ENCODE measurements around the gene PDE8B. TPM values are rescaled to one million over a fixed set of nuclear protein-coding genes. Genes with fewer than 3 reads are reported as not detected.

PDE8B gene
- total and polyA plus RNA-seq, 4 donors = 0.19 to 0.82 (median 0.49) TPM

DNA sequence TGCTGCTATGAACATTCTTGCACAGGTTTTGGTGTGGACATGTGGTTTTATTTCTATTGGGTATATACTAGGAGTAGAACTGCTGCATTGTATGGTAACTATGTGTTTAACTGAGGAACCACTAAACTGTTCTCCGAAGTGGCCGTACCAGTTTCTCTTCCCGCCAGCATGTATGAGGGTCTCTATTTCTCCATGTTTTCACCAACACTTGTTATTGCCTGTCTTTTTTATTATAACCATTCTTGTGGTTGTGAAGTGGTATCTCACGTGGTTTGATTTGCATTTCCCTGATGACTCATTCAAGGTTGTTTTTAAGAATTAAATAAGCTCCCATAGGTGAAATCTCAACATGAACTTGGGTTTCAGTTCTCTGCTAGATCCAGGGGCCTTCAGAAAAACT, 19.4 kb downstream of the PDE8B start (continued):
- TF ChIP-seq, protein P1, sequence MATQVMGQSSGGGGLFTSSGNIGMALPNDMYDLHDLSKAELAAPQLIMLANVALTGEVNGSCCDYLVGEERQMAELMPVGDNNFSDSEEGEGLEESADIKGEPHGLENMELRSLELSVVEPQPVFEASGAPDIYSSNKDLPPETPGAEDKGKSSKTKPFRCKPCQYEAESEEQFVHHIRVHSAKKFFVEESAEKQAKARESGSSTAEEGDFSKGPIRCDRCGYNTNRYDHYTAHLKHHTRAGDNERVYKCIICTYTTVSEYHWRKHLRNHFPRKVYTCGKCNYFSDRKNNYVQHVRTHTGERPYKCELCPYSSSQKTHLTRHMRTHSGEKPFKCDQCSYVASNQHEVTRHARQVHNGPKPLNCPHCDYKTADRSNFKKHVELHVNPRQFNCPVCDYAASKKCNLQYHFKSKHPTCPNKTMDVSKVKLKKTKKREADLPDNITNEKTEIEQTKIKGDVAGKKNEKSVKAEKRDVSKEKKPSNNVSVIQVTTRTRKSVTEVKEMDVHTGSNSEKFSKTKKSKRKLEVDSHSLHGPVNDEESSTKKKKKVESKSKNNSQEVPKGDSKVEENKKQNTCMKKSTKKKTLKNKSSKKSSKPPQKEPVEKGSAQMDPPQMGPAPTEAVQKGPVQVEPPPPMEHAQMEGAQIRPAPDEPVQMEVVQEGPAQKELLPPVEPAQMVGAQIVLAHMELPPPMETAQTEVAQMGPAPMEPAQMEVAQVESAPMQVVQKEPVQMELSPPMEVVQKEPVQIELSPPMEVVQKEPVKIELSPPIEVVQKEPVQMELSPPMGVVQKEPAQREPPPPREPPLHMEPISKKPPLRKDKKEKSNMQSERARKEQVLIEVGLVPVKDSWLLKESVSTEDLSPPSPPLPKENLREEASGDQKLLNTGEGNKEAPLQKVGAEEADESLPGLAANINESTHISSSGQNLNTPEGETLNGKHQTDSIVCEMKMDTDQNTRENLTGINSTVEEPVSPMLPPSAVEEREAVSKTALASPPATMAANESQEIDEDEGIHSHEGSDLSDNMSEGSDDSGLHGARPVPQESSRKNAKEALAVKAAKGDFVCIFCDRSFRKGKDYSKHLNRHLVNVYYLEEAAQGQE (IDR thresholded peaks at IDR 0.05) = no peak
- TF ChIP-seq FOXA2 (IDR thresholded peaks at IDR 0.05) (no peak), FOXA1 (IDR thresholded peaks at IDR 0.05) (no peak), YY1 (IDR thresholded peaks at IDR 0.05) (no peak)

DNA sequence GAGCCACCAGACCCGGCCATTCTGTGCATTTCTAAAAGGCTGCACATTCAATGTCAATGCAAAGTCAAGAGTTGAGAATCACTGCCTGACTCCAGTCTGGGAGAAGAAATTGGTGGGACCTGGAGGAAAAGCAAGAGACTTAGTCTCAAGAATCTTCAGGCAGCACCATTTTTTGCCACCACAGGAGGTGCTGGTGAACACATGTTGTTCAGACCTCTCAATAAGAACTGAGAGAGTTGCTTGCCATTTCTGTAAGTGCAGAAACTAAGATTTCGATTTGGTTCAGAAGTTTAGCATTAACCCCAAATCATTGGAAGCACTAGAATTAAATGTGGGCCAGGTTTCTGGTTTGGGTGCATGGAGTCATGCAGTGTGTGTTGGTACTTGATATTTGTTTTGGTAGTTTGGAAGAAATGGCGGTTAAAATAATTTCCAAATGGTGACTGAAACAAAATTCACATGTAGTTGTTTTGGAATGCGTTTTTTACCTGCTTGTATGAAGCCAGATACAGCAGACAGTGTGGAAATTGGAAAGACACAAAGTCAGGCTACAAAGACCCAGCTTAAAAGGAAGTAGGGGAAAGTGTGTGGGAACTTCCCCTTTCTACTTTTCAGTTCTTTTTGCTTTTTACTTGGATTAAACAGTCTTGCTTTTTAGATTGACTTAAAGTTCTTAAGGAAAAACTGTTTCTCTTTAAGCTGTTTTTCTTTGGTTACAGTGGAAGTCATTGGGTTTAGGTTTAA, 20.4 kb downstream of the PDE8B start:
- Histone ChIP-seq H3K4me3 (ENCODE audit: low read depth in 1 of 3, low read length in 3 of 3) (no peak overlapping the region), H3K9ac (ENCODE audit: low read depth in 1 of 2, low read length in 2 of 2) (no peak overlapping the region), H3K27me3 (ENCODE audit: control insufficient read depth in 4 of 4, insufficient read depth in 4 of 4, low read length in 3 of 4) (peaks cover 0 to 2% (median 0%) of the 10 kb centered on the region in 4 donors), H3K4me1 (ENCODE audit: control insufficient read depth in 4 of 4, insufficient read depth in 4 of 4, low read length in 3 of 4) (no peaks in the 10 kb centered on the region), H3K9me3 (ENCODE audit: control insufficient read depth in 4 of 4, low read length in 3 of 4) (no peaks in the 10 kb centered on the region), H3K36me3 (ENCODE audit: control insufficient read depth in 4 of 4, insufficient read depth in 3 of 4, low read depth in 1 of 4, low read length in 3 of 4) (no peaks in the 10 kb centered on the region), H3K27ac (ENCODE audit: low read depth in 1 of 2, low read length in 2 of 2) (no peak overlapping the region)
- 88% methylated on average over 4 of the region's 4 CpGs for WGBS
- no peak for TF ChIP-seq RAD21 (IDR thresholded peaks at IDR 0.05)
- no peak for TF ChIP-seq NR2F2 (IDR thresholded peaks at IDR 0.05)
- no peak for TF ChIP-seq JUND (IDR thresholded peaks at IDR 0.05)
- TF ChIP-seq, protein P2, sequence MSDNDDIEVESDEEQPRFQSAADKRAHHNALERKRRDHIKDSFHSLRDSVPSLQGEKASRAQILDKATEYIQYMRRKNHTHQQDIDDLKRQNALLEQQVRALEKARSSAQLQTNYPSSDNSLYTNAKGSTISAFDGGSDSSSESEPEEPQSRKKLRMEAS (IDR thresholded peaks at IDR 0.05) = no peak
- no peak for TF ChIP-seq RXRA (IDR thresholded peaks at IDR 0.05)
- no peak for TF ChIP-seq HNF4G (IDR thresholded peaks at IDR 0.05)
- TF ChIP-seq HNF4A (conservative IDR thresholded peaks at IDR 0.05) = no peak
- TF ChIP-seq TAF1 (conservative IDR thresholded peaks at IDR 0.05) = no peak
- TF ChIP-seq, protein P3, sequence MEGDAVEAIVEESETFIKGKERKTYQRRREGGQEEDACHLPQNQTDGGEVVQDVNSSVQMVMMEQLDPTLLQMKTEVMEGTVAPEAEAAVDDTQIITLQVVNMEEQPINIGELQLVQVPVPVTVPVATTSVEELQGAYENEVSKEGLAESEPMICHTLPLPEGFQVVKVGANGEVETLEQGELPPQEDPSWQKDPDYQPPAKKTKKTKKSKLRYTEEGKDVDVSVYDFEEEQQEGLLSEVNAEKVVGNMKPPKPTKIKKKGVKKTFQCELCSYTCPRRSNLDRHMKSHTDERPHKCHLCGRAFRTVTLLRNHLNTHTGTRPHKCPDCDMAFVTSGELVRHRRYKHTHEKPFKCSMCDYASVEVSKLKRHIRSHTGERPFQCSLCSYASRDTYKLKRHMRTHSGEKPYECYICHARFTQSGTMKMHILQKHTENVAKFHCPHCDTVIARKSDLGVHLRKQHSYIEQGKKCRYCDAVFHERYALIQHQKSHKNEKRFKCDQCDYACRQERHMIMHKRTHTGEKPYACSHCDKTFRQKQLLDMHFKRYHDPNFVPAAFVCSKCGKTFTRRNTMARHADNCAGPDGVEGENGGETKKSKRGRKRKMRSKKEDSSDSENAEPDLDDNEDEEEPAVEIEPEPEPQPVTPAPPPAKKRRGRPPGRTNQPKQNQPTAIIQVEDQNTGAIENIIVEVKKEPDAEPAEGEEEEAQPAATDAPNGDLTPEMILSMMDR (IDR thresholded peaks at IDR 0.05; ENCODE audit: low read depth, low read length, missing input control) = no peak
- no peak for DNase-seq (ENCODE audit: low spot score)

- Histone ChIP-seq H3K27me3 (ENCODE audit: control insufficient read depth in 4 of 4, insufficient read depth in 4 of 4, low read length in 3 of 4) (peaks cover 0 to 2% (median 0%) of the 10 kb centered on the region in 4 donors), H3K4me3 (ENCODE audit: low read depth in 1 of 3, low read length in 3 of 3) (no peak overlapping the region), H3K36me3 (ENCODE audit: control insufficient read depth in 4 of 4, insufficient read depth in 3 of 4, low read depth in 1 of 4, low read length in 3 of 4) (no peaks in the 10 kb centered on the region), H3K4me1 (ENCODE audit: control insufficient read depth in 4 of 4, insufficient read depth in 4 of 4, low read length in 3 of 4) (no peaks in the 10 kb centered on the region), H3K9me3 (ENCODE audit: control insufficient read depth in 4 of 4, low read length in 3 of 4) (no peaks in the 10 kb centered on the region), H3K9ac (ENCODE audit: low read depth in 1 of 2, low read length in 2 of 2) (no peak overlapping the region), H3K27ac (ENCODE audit: low read depth in 1 of 2, low read length in 2 of 2) (no peak overlapping the region)
- DNase-seq (ENCODE audit: low spot score) = no peak
- 57% methylated on average over 8 of the region's 8 CpGs for WGBS
- no peak for TF ChIP-seq YY1 (IDR thresholded peaks at IDR 0.05)
- TF ChIP-seq HNF4G (IDR thresholded peaks at IDR 0.05) = no peak
- no peak for TF ChIP-seq RXRA (IDR thresholded peaks at IDR 0.05)
- no peak for TF ChIP-seq SP1 (IDR thresholded peaks at IDR 0.05)
- TF ChIP-seq, protein P2 (IDR thresholded peaks at IDR 0.05) = no peak
- no peak for TF ChIP-seq EGR1 (IDR thresholded peaks at IDR 0.05; ENCODE audit: low read depth in 2 of 2)
- TF ChIP-seq, protein P3 (IDR thresholded peaks at IDR 0.05; ENCODE audit: low read depth, low read length, missing input control) = no peak
- TF ChIP-seq, protein P1 (IDR thresholded peaks at IDR 0.05) = no peak
- no peak for TF ChIP-seq JUND (IDR thresholded peaks at IDR 0.05)
- TF ChIP-seq, protein P4, sequence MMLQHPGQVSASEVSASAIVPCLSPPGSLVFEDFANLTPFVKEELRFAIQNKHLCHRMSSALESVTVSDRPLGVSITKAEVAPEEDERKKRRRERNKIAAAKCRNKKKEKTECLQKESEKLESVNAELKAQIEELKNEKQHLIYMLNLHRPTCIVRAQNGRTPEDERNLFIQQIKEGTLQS (IDR thresholded peaks at IDR 0.05) = no peak
- TF ChIP-seq FOXA1 (IDR thresholded peaks at IDR 0.05) = no peak
- no peak for TF ChIP-seq TAF1 (conservative IDR thresholded peaks at IDR 0.05)
Measured at GRCh38 chr5:77231471-77232138, 21.1 kb downstream of the PDE8B start.
